Nephron (organoid): ENCODE measurements around the gene PLSCR1.
"Not testable (repeated sequence)": the region's sequence is repeated elsewhere in the genome, so short reads cannot be mapped to it uniquely, and the experiment has no call there.

Source experiments
- H3K27ac Mint-ChIP-seq, 3 experiments: 2 replicates each; pipeline ENCODE4 v1.8.0; 2020; ENCODE audit warnings: mixed read lengths in 3 of 3, mild to moderate bottlenecking in 2 of 3, moderate library complexity in 1 of 3
- H3K27me3 Mint-ChIP-seq: 2 replicates; pipeline ENCODE4 v1.8.0; 2021; ENCODE audit warnings: low read depth, mild to moderate bottlenecking, moderate library complexity, mixed read lengths
- H3K36me3 Mint-ChIP-seq: 2 replicates; pipeline ENCODE4 v1.8.0; 2020; ENCODE audit warnings: low read depth, mixed read lengths
- H3K4me1 Mint-ChIP-seq: 2 replicates; pipeline ENCODE4 v1.8.0; 2020; ENCODE audit warnings: mixed read lengths
- H3K4me3 Mint-ChIP-seq, 3 experiments: 2 replicates each; pipeline ENCODE4 v1.8.0; 2020; ENCODE audit warnings: mild to moderate bottlenecking in 3 of 3, mixed read lengths in 3 of 3, moderate library complexity in 2 of 3
- H3K9me3 Mint-ChIP-seq: 2 replicates; pipeline ENCODE4 v1.8.0; 2020; ENCODE audit warnings: mixed read lengths
- TF ChIP-seq, protein P1 (sequence below), 3 experiments: fragments of 200-600 bp; sonication (generic); IDR thresholded peaks; one replicate each; pipeline ENCODE4 v1.5.0; 2021; ENCODE audit warnings: antibody characterized with exemption in 3 of 3; ENCODE audit not compliant: unreplicated experiment in 3 of 3

Gene PLSCR1

DNA sequence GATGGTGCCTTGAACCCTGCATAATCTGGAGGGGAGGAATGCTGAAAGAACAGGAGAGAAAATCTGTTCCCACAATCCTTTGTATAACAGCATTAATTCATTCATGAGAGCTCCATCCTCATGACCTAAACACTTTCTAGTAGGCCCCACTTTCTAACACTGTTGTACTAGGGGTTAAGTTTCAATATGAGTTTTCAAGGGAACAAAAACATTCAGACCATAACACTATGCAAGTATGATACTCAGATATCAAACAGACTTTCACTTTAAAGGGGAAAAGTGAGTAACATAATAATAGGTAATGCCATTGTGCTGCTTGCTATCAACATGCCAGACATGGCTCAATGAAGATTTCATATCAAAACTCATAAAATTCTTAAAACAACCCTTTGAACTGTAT is 42.7 kb downstream of the PLSCR1 start:
- TF ChIP-seq, protein P1, sequence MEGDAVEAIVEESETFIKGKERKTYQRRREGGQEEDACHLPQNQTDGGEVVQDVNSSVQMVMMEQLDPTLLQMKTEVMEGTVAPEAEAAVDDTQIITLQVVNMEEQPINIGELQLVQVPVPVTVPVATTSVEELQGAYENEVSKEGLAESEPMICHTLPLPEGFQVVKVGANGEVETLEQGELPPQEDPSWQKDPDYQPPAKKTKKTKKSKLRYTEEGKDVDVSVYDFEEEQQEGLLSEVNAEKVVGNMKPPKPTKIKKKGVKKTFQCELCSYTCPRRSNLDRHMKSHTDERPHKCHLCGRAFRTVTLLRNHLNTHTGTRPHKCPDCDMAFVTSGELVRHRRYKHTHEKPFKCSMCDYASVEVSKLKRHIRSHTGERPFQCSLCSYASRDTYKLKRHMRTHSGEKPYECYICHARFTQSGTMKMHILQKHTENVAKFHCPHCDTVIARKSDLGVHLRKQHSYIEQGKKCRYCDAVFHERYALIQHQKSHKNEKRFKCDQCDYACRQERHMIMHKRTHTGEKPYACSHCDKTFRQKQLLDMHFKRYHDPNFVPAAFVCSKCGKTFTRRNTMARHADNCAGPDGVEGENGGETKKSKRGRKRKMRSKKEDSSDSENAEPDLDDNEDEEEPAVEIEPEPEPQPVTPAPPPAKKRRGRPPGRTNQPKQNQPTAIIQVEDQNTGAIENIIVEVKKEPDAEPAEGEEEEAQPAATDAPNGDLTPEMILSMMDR (IDR thresholded peaks at IDR 0.05; ENCODE audit: unreplicated experiment in 3 of 3): no peak
- H3K4me3 Mint-ChIP-seq: no peak overlapping the region
- no peak overlapping the region for H3K27ac Mint-ChIP-seq
- peaks cover 5% of the 10 kb centered on the region for H3K9me3 Mint-ChIP-seq
- peaks cover 12% of the 10 kb centered on the region for H3K4me1 Mint-ChIP-seq
- no peaks in the 10 kb centered on the region for H3K36me3 Mint-ChIP-seq
- H3K27me3 Mint-ChIP-seq: no peaks in the 10 kb centered on the region

DNA sequence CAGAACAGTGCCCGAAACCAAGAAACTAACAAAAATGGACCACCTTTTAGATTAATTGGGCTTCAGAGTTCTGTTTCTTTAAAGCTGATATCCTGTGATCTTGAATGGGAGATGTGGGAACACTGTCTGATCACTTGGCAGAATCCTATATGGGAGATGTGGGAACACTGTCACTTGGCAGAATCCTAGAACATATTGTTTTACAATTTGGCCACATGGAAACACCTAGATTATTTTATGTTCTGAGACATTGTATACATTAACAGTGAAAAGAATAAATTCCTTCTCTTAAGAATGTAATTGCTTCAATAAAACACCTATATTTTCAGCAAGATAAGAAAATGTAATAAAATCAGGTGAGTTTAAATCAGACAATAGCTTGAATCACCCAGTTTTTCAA is 44.7 kb downstream of the PLSCR1 start:
- H3K27ac Mint-ChIP-seq: no peak overlapping the region
- no peaks in the 10 kb centered on the region for H3K27me3 Mint-ChIP-seq
- no peaks in the 10 kb centered on the region for H3K4me1 Mint-ChIP-seq
- TF ChIP-seq, protein P1 (IDR thresholded peaks at IDR 0.05; ENCODE audit: unreplicated experiment in 3 of 3): no peak
- peaks cover 5% of the 10 kb centered on the region for H3K9me3 Mint-ChIP-seq
- no peaks in the 10 kb centered on the region for H3K36me3 Mint-ChIP-seq
- no peak overlapping the region for H3K4me3 Mint-ChIP-seq

DNA sequence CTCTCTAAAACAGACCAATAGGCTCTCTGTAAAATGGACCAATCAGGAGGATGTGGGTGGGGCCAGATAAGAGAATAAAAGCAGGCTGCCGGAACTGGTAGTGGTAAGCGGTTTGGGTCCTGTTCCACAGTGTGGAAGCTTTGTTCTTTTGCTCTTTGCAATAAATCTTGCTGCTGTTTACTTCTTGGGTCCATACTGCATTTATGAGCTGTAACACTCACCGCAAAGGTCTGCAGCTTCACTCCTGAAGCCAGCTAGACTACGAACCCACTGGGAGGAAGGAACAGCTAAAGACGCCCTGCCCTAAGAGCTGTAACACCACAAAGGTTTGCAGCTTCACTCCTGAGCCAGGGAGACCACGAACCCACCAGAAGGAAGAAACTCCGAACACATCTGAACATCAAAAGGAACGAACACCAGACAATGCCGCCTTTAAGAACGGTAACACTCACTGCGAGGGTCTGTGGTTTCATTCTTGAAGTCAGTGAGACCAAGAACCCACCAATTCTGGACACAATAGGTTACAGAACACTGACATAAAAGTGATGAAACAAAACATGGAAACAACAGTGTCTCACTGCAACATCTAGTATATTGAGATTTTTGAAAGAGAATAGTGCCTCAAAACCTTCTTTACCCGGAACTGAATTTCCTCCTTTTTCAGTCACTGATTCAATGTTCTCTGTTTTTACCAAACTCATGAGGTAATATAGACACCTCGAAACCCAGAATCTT is 46.2 kb downstream of the PLSCR1 start:
- Mint-ChIP-seq H3K36me3 (no peaks in the 10 kb centered on the region), H3K4me1 (peaks cover 7% of the 10 kb centered on the region), H3K27me3 (no peaks in the 10 kb centered on the region), H3K27ac (no peak overlapping the region), H3K4me3 (no peak overlapping the region), H3K9me3 (peaks cover 5% of the 10 kb centered on the region)
- TF ChIP-seq, protein P1 (IDR thresholded peaks at IDR 0.05; ENCODE audit: unreplicated experiment in 3 of 3): no peak

DNA sequence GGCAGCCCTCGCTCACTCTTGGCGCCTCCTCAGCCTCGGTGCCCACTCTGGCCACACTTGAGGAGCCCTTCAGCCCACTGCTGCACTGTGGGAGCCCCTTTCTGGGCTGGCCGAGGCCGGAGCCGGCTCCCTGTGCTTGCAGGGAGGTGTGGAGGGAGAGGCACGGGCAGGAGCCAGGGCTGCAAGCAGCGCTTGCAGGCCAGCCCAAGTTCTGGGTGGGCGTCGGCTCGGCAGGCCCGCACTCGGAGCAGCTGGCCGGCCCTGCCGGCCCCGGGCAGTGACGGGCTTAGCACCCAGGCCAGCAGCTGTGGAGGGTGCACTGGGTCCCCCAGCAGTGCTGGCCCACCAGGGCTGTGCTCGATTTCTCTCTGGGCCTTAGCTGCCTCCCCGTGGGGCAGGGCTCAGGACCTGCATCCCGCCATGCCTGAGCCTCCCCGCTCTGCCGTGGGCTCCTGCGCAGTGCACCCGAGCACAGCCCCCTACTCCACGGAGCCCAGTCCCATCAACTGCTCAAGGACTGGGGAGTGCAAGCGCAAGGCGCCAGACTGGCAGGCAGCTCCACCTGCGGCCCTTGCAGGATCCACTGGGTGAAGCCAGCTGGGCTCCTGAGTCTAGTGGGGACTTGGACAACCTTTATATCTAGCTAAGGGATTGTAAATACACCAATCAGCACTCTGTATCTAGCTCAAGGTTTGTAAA is 47.1 kb downstream of the PLSCR1 start:
- H3K27me3 Mint-ChIP-seq, H3K4me3 Mint-ChIP-seq, H3K9me3 Mint-ChIP-seq, H3K36me3 Mint-ChIP-seq, H3K4me1 Mint-ChIP-seq, H3K27ac Mint-ChIP-seq: not testable (repeated sequence)

- no peak overlapping the region for H3K4me3 Mint-ChIP-seq
- no peak overlapping the region for H3K27ac Mint-ChIP-seq
- H3K9me3 Mint-ChIP-seq: peaks cover 10% of the 10 kb centered on the region
- no peaks in the 10 kb centered on the region for H3K36me3 Mint-ChIP-seq
- H3K27me3 Mint-ChIP-seq: no peaks in the 10 kb centered on the region
- TF ChIP-seq, protein P1 (IDR thresholded peaks at IDR 0.05; ENCODE audit: unreplicated experiment in 3 of 3): no peak
- peaks cover 8% of the 10 kb centered on the region for H3K4me1 Mint-ChIP-seq
These were observed 47.7 kb downstream of the PLSCR1 start for GRCh38 chr3:146496726-146497125.

DNA sequence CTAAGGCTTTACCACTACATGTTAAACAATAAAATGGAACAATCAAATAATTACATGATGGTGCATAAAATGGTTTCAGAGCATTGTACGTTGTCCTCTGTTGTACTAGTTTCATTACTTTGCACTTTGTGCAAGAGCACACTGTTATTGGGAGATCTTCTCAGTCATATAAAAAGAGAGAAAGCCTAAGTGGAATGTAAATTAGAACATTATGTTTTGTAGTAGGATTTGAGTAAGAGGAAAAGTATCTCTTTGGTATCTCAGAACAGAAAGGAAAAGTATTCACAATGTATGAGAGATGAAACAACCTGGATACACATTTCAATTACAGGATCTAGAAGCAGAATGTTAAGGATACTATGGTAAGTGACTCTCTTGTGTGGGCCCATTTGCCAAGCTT is 48.2 kb downstream of the PLSCR1 start:
- Mint-ChIP-seq H3K36me3 (no peaks in the 10 kb centered on the region), H3K27me3 (no peaks in the 10 kb centered on the region), H3K9me3 (peaks cover 10% of the 10 kb centered on the region), H3K4me3 (no peak overlapping the region), H3K4me1 (peaks cover 8% of the 10 kb centered on the region), H3K27ac (no peak overlapping the region)
- TF ChIP-seq, protein P1 (IDR thresholded peaks at IDR 0.05; ENCODE audit: unreplicated experiment in 3 of 3): no peak
